T1000 (cell line): ENCODE data around the gene TBC1D3.
"Not testable (repeated sequence)": the region's sequence is repeated elsewhere in the genome, so short reads cannot be mapped to it uniquely, and the experiment has no call there.

Experiments used
- DNase-seq: peaks from one replicate; lab custom pipeline; 2025; ENCODE audit warnings: mixed read lengths; lab: John Stamatoyannopoulos, UW

TBC1D3 gene

GRCh38 chr17:38192455-38192854, at the start of gene TBC1D3:
Gene TBC1D3 (minus strand): TSS chr17:38192555. CDS start chr17:38191029, 1,526 bp downstream.
- DNase-seq: not testable (repeated sequence)

- DNase-seq: not testable (repeated sequence)
These were observed 40.4 kb upstream of the TBC1D3 start for GRCh38 chr17:38232790-38233189.

- DNase-seq: not testable (repeated sequence)
These were observed 33.6 kb upstream of the TBC1D3 start for GRCh38 chr17:38225844-38226495.

GRCh38 chr17:38220867-38221266, 28.5 kb upstream of the TBC1D3 start:
- DNase-seq: not testable (repeated sequence)

GRCh38 chr17:38200271-38200670, 7.9 kb upstream of the TBC1D3 start:
- DNase-seq: not testable (repeated sequence)

- DNase-seq: not testable (repeated sequence)
These were observed 57.5 kb downstream of the TBC1D3 start for GRCh38 chr17:38134860-38135259.
